Epidermal melanocyte (primary cell): ENCODE measurements around the gene NPTX2.
"Not testable (repeated sequence)": the region's sequence is repeated elsewhere in the genome, so short reads cannot be mapped to it uniquely, and the experiment has no call there.

Source experiments
- DNase-seq: peaks from one replicate; pipeline ENCODE4 v3.0.0; 2011; ENCODE audit warnings: low spot score; ENCODE audit not compliant: insufficient read length

NPTX2 gene

GRCh38 chr7:98617051-98617959, at the start of gene NPTX2:
NPTX2 (plus strand) TSS chr7:98617285; CDS start chr7:98617462, 177 bp downstream.
- no peak for DNase-seq

- no peak for DNase-seq
Observed at GRCh38 chr7:98567991-98568390, 49.1 kb upstream of the NPTX2 start.

GRCh38 chr7:98568891-98569290, 48.2 kb upstream of the NPTX2 start:
- DNase-seq, result no peak

- no peak for DNase-seq
Observed at GRCh38 chr7:98569691-98570337, 47.3 kb upstream of the NPTX2 start.

GRCh38 chr7:98571006-98571405, 46.1 kb upstream of the NPTX2 start:
- no peak for DNase-seq

- DNase-seq, result no peak
Observed at GRCh38 chr7:98571986-98572385, 45.1 kb upstream of the NPTX2 start.

GRCh38 chr7:98572716-98573115, 44.4 kb upstream of the NPTX2 start:
- not testable (repeated sequence) for DNase-seq

- DNase-seq, result no peak
Observed at GRCh38 chr7:98573816-98574215, 43.3 kb upstream of the NPTX2 start.

GRCh38 chr7:98575878-98576277, 41.2 kb upstream of the NPTX2 start:
- DNase-seq, result no peak

GRCh38 chr7:98584830-98585229, 32.3 kb upstream of the NPTX2 start:
- DNase-seq, result no peak

- DNase-seq, result no peak
Observed at GRCh38 chr7:98591926-98592325, 25.2 kb upstream of the NPTX2 start.

- DNase-seq, result no peak
Observed at GRCh38 chr7:98594348-98594747, 22.7 kb upstream of the NPTX2 start.

GRCh38 chr7:98594787-98595186, 22.3 kb upstream of the NPTX2 start:
- no peak for DNase-seq

GRCh38 chr7:98598846-98599615, 18.1 kb upstream of the NPTX2 start:
- DNase-seq, result no peak

GRCh38 chr7:98599886-98600285, 17.2 kb upstream of the NPTX2 start:
- DNase-seq, result no peak

GRCh38 chr7:98602755-98603398, 14.2 kb upstream of the NPTX2 start:
- DNase-seq, result no peak

- DNase-seq, result no peak
Observed at GRCh38 chr7:98603399-98603788, 13.7 kb upstream of the NPTX2 start.

- DNase-seq, result no peak
Observed at GRCh38 chr7:98613601-98614425, 3.3 kb upstream of the NPTX2 start.

- DNase-seq, result no peak
Observed at GRCh38 chr7:98616381-98617050, 569 bp upstream of the NPTX2 start.

GRCh38 chr7:98617960-98618418, 904 bp downstream of the NPTX2 start:
- no peak for DNase-seq
